Mesodermal cell (in vitro differentiated cells): ENCODE data around the gene MUSK.
"Not testable (repeated sequence)": the region's sequence is repeated elsewhere in the genome, so short reads cannot be mapped to it uniquely, and the experiment has no call there.

ENCODE experiments used
- H3K27ac ChIP-seq: 2 replicates; pipeline ENCODE4 v1.7.0; 2013; ENCODE audit warnings: mild to moderate bottlenecking, low read depth, low read length, moderate library complexity; ENCODE audit not compliant: severe bottlenecking
- H3K36me3 ChIP-seq: 2 replicates; pipeline ENCODE4 v1.7.1; 2013; ENCODE audit warnings: mild to moderate bottlenecking, low read length, moderate library complexity; ENCODE audit not compliant: control insufficient read depth, insufficient read depth
- H3K4me1 ChIP-seq: one replicate; pipeline ENCODE4 v1.7.1; 2013; ENCODE audit warnings: mild to moderate bottlenecking, low read length; ENCODE audit not compliant: insufficient read depth, control insufficient read depth, poor library complexity, severe bottlenecking
- H3K4me3 ChIP-seq: 2 replicates; pipeline ENCODE4 v1.7.0; 2013; ENCODE audit warnings: low read length, control low read depth, mild to moderate bottlenecking; ENCODE audit not compliant: insufficient read depth, poor library complexity, severe bottlenecking; ENCODE audit errors: extremely low read depth
- H3K9me3 ChIP-seq: 2 replicates; pipeline ENCODE4 v1.7.1; 2013; ENCODE audit warnings: mild to moderate bottlenecking, low read length, moderate library complexity; ENCODE audit not compliant: control insufficient read depth
- WGBS, 2 experiments: methylation state at CpG; one replicate each; pipeline ENCODE4 v1.1.5; 2013; ENCODE audit warnings: missing lambda C conversion rate in 2 of 2; ENCODE audit not compliant: insufficient coverage in 2 of 2; 5-methylcytosine and 5-hydroxymethylcytosine counted together

The MUSK gene

GRCh38 chr9:110808599-110808980 is 140.0 kb downstream of the MUSK start:
- Histone ChIP-seq H3K4me1 (no peaks in the 10 kb centered on the region), H3K4me3 (no peak overlapping the region), H3K9me3 (no peaks in the 10 kb centered on the region), H3K27ac (no peak overlapping the region), H3K36me3 (no peaks in the 10 kb centered on the region)
- 92 to 100% methylated on average over 3 of the region's 4 CpGs for WGBS, 2 experiments

- Histone ChIP-seq H3K36me3 (no peaks in the 10 kb centered on the region), H3K9me3 (no peaks in the 10 kb centered on the region), H3K4me3 (no peak overlapping the region), H3K27ac (no peak overlapping the region), H3K4me1 (no peaks in the 10 kb centered on the region)
- WGBS, 2 experiments = 100% methylated on average over 1 of the region's 3 CpGs; no CpG with 5 or more reads in 1 of the 2 experiments
Measured at GRCh38 chr9:110809038-110809595, 140.5 kb downstream of the MUSK start.

GRCh38 chr9:110810262-110810976 is 141.8 kb downstream of the MUSK start:
- Histone ChIP-seq H3K36me3 (no peaks in the 10 kb centered on the region), H3K4me3 (no peak overlapping the region)
- WGBS, 2 experiments = no CpG with 5 or more reads among the region's 1 CpG

GRCh38 chr9:110812886-110813285 is 144.3 kb downstream of the MUSK start:
- WGBS, 2 experiments = no CpG with 5 or more reads among the region's 3 CpGs
- no peaks in the 10 kb centered on the region for H3K36me3 ChIP-seq
- H3K4me1 ChIP-seq = no peaks in the 10 kb centered on the region
- H3K4me3 ChIP-seq = no peak overlapping the region
- H3K27ac ChIP-seq = no peak overlapping the region
- no peaks in the 10 kb centered on the region for H3K9me3 ChIP-seq

More at GRCh38 chr9:110810262-110810976, 141.8 kb downstream of the MUSK start:
- Histone ChIP-seq H3K4me1 (no peaks in the 10 kb centered on the region), H3K9me3 (no peaks in the 10 kb centered on the region), H3K27ac (no peak overlapping the region)

- no peaks in the 10 kb centered on the region for H3K4me1 ChIP-seq
- H3K9me3 ChIP-seq = no peaks in the 10 kb centered on the region
- no peak overlapping the region for H3K4me3 ChIP-seq
- no peaks in the 10 kb centered on the region for H3K36me3 ChIP-seq
- WGBS, 2 experiments = 95 to 100% methylated on average over 1 to 2 of the region's 2 CpGs
- no peak overlapping the region for H3K27ac ChIP-seq
Measured at GRCh38 chr9:110814159-110814558, 145.6 kb downstream of the MUSK start.

- no peak overlapping the region for H3K4me3 ChIP-seq
- no peaks in the 10 kb centered on the region for H3K4me1 ChIP-seq
- no peaks in the 10 kb centered on the region for H3K9me3 ChIP-seq
- H3K27ac ChIP-seq = no peak overlapping the region
- WGBS, 2 experiments = 100% methylated on average over 1 of the region's 1 CpG
- H3K36me3 ChIP-seq = no peaks in the 10 kb centered on the region
Measured at GRCh38 chr9:110815361-110815760, 146.8 kb downstream of the MUSK start.

GRCh38 chr9:110820381-110820780 is 151.8 kb downstream of the MUSK start:
- WGBS, 2 experiments = 86% methylated on average over 1 of the region's 1 CpG; no CpG with 5 or more reads in 1 of the 2 experiments
- no peaks in the 10 kb centered on the region for H3K36me3 ChIP-seq
- H3K4me3 ChIP-seq = no peak overlapping the region
- no peaks in the 10 kb centered on the region for H3K9me3 ChIP-seq
- no peak overlapping the region for H3K27ac ChIP-seq
- no peaks in the 10 kb centered on the region for H3K4me1 ChIP-seq

GRCh38 chr9:110821064-110821463 is 152.5 kb downstream of the MUSK start:
- Histone ChIP-seq H3K36me3 (no peaks in the 10 kb centered on the region), H3K9me3 (no peaks in the 10 kb centered on the region), H3K27ac (no peak overlapping the region), H3K4me3 (no peak overlapping the region), H3K4me1 (no peaks in the 10 kb centered on the region)
- WGBS, 2 experiments = 64 to 100% methylated on average over 1 of the region's 1 CpG

- not testable (repeated sequence) for H3K9me3 ChIP-seq, H3K4me1 ChIP-seq, H3K36me3 ChIP-seq, H3K4me3 ChIP-seq, H3K27ac ChIP-seq
Measured at GRCh38 chr9:110825129-110825528, 156.5 kb downstream of the MUSK start.

GRCh38 chr9:110825950-110826349 is 157.4 kb downstream of the MUSK start:
- Histone ChIP-seq H3K4me1 (peaks cover 2% of the 10 kb centered on the region), H3K27ac (no peak overlapping the region), H3K36me3 (no peaks in the 10 kb centered on the region), H3K4me3 (no peak overlapping the region), H3K9me3 (no peaks in the 10 kb centered on the region)
- whole genome bisulfite sequencing, 2 experiments = 100% methylated on average over 2 of the region's 2 CpGs; no CpG with 5 or more reads in 1 of the 2 experiments

GRCh38 chr9:110826400-110826799 is 157.8 kb downstream of the MUSK start:
- not testable (repeated sequence) for H3K9me3 ChIP-seq, H3K27ac ChIP-seq, H3K4me3 ChIP-seq, H3K4me1 ChIP-seq, H3K36me3 ChIP-seq
- WGBS, 2 experiments = 79 to 81% methylated on average over 6 of the region's 9 CpGs
